Psoas muscle (tissue), 8 donors: ENCODE results near the gene SP1. TPM values are rescaled to one million over a fixed set of nuclear protein-coding genes. Genes with fewer than 3 reads are reported as not detected.

Experiments
- ATAC-seq, 4 donors: fragments of 200-7000 bp; cut with Tn5 transposase; one replicate each; pipeline ENCODE4 v1.9.1; 2020; ENCODE audit warnings: moderate library complexity in 3 of 4, mild to moderate bottlenecking in 2 of 4
- DNase-seq, 2 donors: peaks; one replicate each; pipeline ENCODE4 v3.0.0-alpha.2; 2020
- H3K27ac ChIP-seq: fragments of 200-600 bp; one replicate; pipeline ENCODE4 v1.8.0; 2022
- H3K27me3 ChIP-seq, 3 donors: fragments of 200-600 bp in 1 of 3; one replicate each; pipeline versions ENCODE4 v1.6.1 to v1.8.0; 2013 to 2022; ENCODE audit warnings: low read length in 2 of 3, mild to moderate bottlenecking in 2 of 3, moderate library complexity in 1 of 3; ENCODE audit not compliant: insufficient read depth in 3 of 3
- H3K36me3 ChIP-seq, 2 donors: fragments of 200-600 bp in 1 of 2; one replicate each; pipeline versions ENCODE4 v1.6.1 to v1.8.0; 2013 to 2022; ENCODE audit warnings: low read depth in 1 of 2, mild to moderate bottlenecking in 1 of 2, moderate library complexity in 1 of 2; ENCODE audit not compliant: insufficient read depth in 1 of 2
- H3K4me1 ChIP-seq: fragments of 200-600 bp; one replicate; pipeline ENCODE4 v1.8.0; 2022
- H3K4me3 ChIP-seq: fragments of 200-600 bp; one replicate; pipeline ENCODE4 v1.8.0; 2022; ENCODE audit warnings: mild to moderate bottlenecking
- H3K9me3 ChIP-seq: fragments of 200-600 bp; one replicate; pipeline ENCODE4 v1.8.0; 2022
- WGBS, 3 donors: extraction: QIAGEN DNeasy Blood & Tissue Kit; methylation state at CpG; one replicate each; pipeline versions ENCODE4 v1.1.6 to v1.1.7; 2013; 5-methylcytosine and 5-hydroxymethylcytosine counted together
- intact Hi-C, 2 donors: fragments of 100-400 bp; cut with DNase I; formaldehyde crosslinking; loops; one replicate each; pipeline versions ENCODE4 v1.11.0 to v1.14.2; 2022
- polyA plus RNA-seq, 3 donors: library from polyadenylated mRNA; stranded (reverse); fragments of 200-250 nt; gene quantifications; one replicate each; pipeline ENCODE4 v1.2.3, GENCODE V29; 2013
- total RNA-seq, 4 donors: library from RNA; stranded (reverse); fragmentation: NEBNext Ultra II Directional in 2 of 4; extraction: Animal tissue kit (Norgen Biotek cat#: 25700) in 2 of 4; gene quantifications; one replicate each; pipeline versions ENCODE4 v1.2.1 to v1.2.4, GENCODE V29; 2021 to 2023
- TF ChIP-seq, protein P1 (sequence below): fragments of 200-600 bp; IDR thresholded peaks from one replicate; pipeline ENCODE4 v1.8.0; 2022; ENCODE audit warnings: antibody characterized with exemption
- donor health status: healthy with polysubstance abuse.
- donor health status: DM: no; HTN: no; CAD: no; lungs with moderate emphysema.
- donor health status: Bipolar disorder and iron deficiency.
- donor health status: healthy.
- donor health status: DM: yes; HTN: yes; CAD: no.
- donor health status: DM: no; HTN: no; CAD: no.
- donor health status: DM: no; HTN: no; CAD: no.
- donor health status: DM: yes; HTN: yes; CAD: no.

The SP1 gene
- total and polyA plus RNA-seq, 7 donors, result 10.2 to 48.0 (median 39.0) TPM

DNA sequence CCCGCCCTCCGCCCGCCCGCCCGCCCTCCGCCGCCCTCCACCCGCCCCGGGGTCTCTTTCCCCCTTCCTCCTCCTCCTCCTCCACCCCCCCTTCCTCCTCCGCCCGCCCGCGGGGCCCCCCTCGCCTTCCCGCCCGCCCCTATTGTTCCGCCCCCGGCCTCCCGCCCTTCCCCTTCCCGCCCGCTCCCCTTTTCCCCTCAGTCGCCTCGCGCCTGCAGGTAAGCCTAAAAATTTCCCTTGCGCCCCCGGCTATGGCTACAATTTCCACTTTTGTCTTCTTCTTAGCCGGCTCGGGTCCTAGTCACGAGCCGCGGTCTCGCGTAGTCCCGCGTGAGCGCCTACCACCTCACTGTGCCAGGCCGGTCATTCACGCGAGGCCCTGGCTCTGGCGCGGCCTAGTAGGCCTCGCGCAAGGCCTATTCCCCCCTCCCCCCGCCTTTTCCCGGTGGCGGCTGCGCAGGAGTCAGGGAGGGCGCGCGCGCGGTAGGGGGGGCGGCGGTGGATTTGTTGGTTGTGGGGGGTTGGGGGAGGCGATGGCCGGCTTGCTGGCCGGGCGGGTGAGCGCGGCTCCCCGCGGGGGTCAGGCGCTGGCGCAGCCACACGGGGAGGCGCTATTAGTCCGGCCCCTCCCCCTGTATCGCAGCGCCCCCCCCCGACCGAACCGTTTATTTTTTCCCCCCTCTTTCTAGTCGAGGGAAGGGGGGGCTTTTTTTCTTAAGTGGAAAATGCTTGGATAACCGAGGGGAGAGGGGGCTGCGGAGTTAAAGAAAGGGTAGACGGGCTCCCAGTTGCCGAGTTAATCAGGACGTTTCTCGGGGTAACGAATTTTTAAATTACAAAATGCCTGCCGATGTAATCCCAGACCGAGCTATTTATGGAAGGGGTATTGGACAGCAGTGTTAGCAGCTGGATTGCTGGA is 72.4 kb downstream of the SP1 start:
- peaks cover 17 to 46% of the 10 kb centered on the region in 2 donors for H3K36me3 ChIP-seq
- H3K4me1 ChIP-seq, result peaks cover 38% of the 10 kb centered on the region
- peak overlapping the region; percentile 93 for H3K27ac ChIP-seq
- ATAC-seq, result peak; percentile 78 to 87 (median 80)
- 0% methylated on average over 54 to 70 of the region's 82 CpGs for WGBS, 3 donors
- intact Hi-C loops, result loop anchor here in 1 of 2 donors (1.0 to 5.0 kb wide), 3 partner anchors 23 to 230 kb away; partner anchors contain the start of gene MAP3K12
- H3K27me3 ChIP-seq, result no peaks in the 10 kb centered on the region
- peak overlapping the region; percentile 83 for H3K4me3 ChIP-seq
- H3K9me3 ChIP-seq, result no peaks in the 10 kb centered on the region
- peak; percentile 91 to 96 for DNase-seq
- TF ChIP-seq, protein P1, sequence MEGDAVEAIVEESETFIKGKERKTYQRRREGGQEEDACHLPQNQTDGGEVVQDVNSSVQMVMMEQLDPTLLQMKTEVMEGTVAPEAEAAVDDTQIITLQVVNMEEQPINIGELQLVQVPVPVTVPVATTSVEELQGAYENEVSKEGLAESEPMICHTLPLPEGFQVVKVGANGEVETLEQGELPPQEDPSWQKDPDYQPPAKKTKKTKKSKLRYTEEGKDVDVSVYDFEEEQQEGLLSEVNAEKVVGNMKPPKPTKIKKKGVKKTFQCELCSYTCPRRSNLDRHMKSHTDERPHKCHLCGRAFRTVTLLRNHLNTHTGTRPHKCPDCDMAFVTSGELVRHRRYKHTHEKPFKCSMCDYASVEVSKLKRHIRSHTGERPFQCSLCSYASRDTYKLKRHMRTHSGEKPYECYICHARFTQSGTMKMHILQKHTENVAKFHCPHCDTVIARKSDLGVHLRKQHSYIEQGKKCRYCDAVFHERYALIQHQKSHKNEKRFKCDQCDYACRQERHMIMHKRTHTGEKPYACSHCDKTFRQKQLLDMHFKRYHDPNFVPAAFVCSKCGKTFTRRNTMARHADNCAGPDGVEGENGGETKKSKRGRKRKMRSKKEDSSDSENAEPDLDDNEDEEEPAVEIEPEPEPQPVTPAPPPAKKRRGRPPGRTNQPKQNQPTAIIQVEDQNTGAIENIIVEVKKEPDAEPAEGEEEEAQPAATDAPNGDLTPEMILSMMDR, result peak; percentile 26

DNA sequence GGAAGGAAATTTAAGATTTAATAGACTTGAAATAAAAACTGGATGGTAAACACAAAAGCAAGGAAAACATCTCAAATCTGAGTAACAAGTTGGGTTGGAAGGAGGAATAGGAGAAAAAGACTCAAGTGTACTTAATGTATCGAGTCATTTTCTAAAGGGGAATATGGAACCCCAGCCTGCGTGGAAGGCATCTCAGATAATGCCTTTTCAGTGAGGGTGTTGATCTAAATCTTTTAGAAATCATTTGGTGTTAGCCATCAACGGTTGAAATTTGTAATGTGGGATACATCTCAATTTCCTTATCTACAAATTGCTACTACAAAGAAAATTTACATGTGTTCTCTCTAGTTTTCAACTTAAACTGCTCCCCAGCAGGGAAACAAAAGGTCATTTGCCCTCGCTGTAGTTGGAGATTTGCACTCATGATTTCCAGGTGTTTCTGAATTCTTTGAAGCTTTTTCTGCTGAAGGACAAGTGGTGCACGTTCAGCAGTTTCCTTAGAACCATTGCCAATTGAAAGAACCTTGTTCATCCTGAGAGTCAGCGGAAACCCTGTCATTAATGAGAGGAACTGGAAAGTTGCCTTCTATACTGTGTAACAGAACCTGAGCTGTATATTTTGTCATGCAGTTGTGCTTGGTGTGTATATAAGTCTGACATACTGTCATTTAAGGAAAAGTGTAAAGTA is 74.1 kb downstream of the SP1 start:
- TF ChIP-seq, protein P1, result no peak
- H3K27me3 ChIP-seq, result no peaks in the 10 kb centered on the region
- H3K27ac ChIP-seq, result peak overlapping the region; percentile 93
- H3K36me3 ChIP-seq, result peaks cover 21 to 57% of the 10 kb centered on the region in 2 donors
- DNase-seq (no peak), ATAC-seq (no peak)
- peaks cover 46% of the 10 kb centered on the region for H3K4me1 ChIP-seq
- no peaks in the 10 kb centered on the region for H3K9me3 ChIP-seq
- 12 to 18% (median 12%) methylated on average over 6 of the region's 6 CpGs for WGBS, 3 donors
- peak overlapping the region; percentile 83 for H3K4me3 ChIP-seq
- intact Hi-C loops, result loop anchor here in 1 of 2 donors (1.0 to 5.0 kb wide), 3 partner anchors 21 to 232 kb away; partner anchors contain the start of gene MAP3K12

DNA sequence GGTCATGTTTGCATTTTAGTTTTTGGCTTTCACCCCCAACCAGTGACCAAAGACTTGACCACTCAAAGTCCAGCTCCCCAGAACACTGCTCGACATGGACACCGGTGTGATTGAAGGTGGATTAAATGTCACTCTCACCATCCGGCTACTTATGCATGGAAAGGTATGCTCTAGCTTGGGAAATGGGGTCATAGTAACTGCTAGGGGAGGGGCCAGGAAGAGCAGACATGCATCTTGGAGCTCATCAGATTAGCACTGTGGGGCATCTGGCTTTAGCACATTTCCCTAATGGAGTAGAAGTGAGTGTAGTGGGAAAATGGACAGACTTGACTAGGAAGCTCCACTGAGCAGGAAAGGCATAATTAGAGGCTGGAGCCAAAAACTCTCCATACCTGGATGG is 74.7 kb downstream of the SP1 start:
- Histone ChIP-seq H3K36me3 (peaks cover 22 to 63% of the 10 kb centered on the region in 2 donors), H3K27ac (peak overlapping the region; percentile 93), H3K4me3 (peak overlapping the region; percentile 83), H3K4me1 (peaks cover 53% of the 10 kb centered on the region), H3K27me3 (no peaks in the 10 kb centered on the region), H3K9me3 (no peaks in the 10 kb centered on the region)
- TF ChIP-seq, protein P1, result no peak
- ATAC-seq (no peak), DNase-seq (no peak)
- WGBS, 3 donors, result 15 to 38% (median 24%) methylated on average over 3 of the region's 3 CpGs
- intact Hi-C loops, result loop anchor here (5.0 kb wide), 3 partner anchors 38 to 232 kb away; partner anchors contain the start of gene MAP3K12 (in 1 of the 2)

DNA sequence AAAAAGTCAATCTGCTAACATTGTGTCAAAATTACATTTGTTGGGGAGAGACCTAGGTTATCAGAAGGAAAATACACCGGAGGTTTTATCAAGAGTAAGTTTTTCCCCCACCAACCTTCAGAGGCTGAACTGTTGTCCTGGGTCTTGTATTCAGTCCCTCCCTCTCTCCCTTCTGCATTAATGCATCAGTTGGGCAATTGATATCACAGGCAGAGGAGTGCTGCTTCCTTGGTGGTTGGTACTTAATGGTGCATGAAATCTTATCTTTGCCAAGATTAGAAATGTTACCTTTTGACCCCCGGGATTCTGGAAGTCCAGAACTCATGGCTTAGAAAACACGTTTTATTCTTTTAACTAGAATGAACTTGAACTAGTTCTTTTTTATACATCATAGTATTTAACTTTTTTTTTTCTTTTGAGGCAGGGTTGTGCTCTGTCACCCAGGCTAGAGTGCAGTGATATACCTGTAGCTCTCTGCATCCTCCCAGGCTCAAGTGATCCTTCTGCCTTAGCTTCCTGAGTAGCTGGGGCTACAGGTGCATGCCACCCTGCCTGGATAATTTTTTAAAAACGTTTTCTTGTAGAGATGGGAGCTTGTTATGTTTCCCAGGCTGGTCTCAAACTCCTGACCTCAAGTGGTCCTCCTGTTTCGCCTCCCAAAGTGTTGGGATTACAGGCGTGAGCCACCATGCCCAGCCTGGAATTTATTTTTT is 76.8 kb downstream of the SP1 start:
- no peak for DNase-seq
- no peak for ATAC-seq
- peaks cover 32 to 84% of the 10 kb centered on the region in 2 donors for H3K36me3 ChIP-seq
- TF ChIP-seq, protein P1, result no peak
- peaks cover 71% of the 10 kb centered on the region for H3K4me1 ChIP-seq
- H3K9me3 ChIP-seq, result no peaks in the 10 kb centered on the region
- H3K27me3 ChIP-seq, result no peaks in the 10 kb centered on the region
- peak overlapping the region; percentile 11 for H3K27ac ChIP-seq
- intact Hi-C loops, result loop anchor here in 1 of 2 donors (5.0 kb wide), 1 partner anchor 35 kb away; no protein-coding TSS in a partner anchor
- no peak overlapping the region for H3K4me3 ChIP-seq
- WGBS, 3 donors, result 55 to 68% (median 59%) methylated on average over 6 of the region's 6 CpGs
